Measurements from ENCODE around the gene PPP2R5A. TPM values are rescaled to one million over a fixed set of nuclear protein-coding genes. Genes with fewer than 3 reads are reported as not detected.

Gene PPP2R5A
- total RNA-seq = 27.8 TPM

GRCh38 chr1:212284744-212285684 is at the start of gene PPP2R5A:
PPP2R5A (plus strand) TSS chr1:212285410; CDS start chr1:212286111, 701 bp downstream.

Other genes with a start within 250 kb of the PPP2R5A start
- 28.9 TPM for gene INTS7, start 249.9 kb upstream of the PPP2R5A start, total RNA-seq
- 7.7 TPM for gene DTL, start 249.7 kb upstream of the PPP2R5A start, total RNA-seq
- gene PACC1, start 129.5 kb downstream of the PPP2R5A start, total RNA-seq = 11.6 TPM
- gene NENF, start 147.5 kb downstream of the PPP2R5A start, total RNA-seq = 24.9 TPM